Common myeloid progenitor, CD34-positive (primary cell): ENCODE results near the gene CYB5RL.

Source experiments
- CTCF ChIA-PET: fragments of 350-600 bp; sonication (Branson Sonifier 250); formaldehyde crosslinking; loops from one replicate; lab custom pipeline; 2021; ENCODE audit warnings: antibody characterized with exemption; lab: Charles Lee
- POLR2A ChIA-PET: fragments of 350-600 bp; sonication (Branson Sonifier 250); formaldehyde crosslinking; loops from one replicate; lab custom pipeline; 2021; ENCODE audit warnings: antibody characterized with exemption; lab: Charles Lee
- DNase-seq, 3 donors: peaks; one replicate each; pipeline versions ENCODE4 v3.0.0 to v3.0.0-alpha.2; 2013
- H3K27ac ChIP-seq, 2 experiments: 1 replicate in 1 of 2; 2 replicates in 1 of 2; pipeline ENCODE4 v1.7.0; 2013; ENCODE audit warnings: inconsistent platforms in 2 of 2, low read length in 2 of 2, mild to moderate bottlenecking in 2 of 2, low read depth in 1 of 2, moderate library complexity in 1 of 2; ENCODE audit not compliant: severe bottlenecking in 2 of 2, insufficient read depth in 1 of 2, poor library complexity in 1 of 2
- H3K27me3 ChIP-seq, 5 experiments: replicated peaks in 2 of 5; 1 replicate in 3 of 5; 2 replicates in 2 of 5; pipeline versions ENCODE4 v1.6.1 to v1.7.0; 2013; ENCODE audit warnings: low read length in 4 of 5, mild to moderate bottlenecking in 2 of 5, moderate library complexity in 2 of 5, inconsistent platforms in 1 of 5; ENCODE audit not compliant: insufficient read depth in 5 of 5, control insufficient read depth in 4 of 5
- H3K36me3 ChIP-seq, 4 experiments: 1 replicate in 2 of 4; 2 replicates in 2 of 4; pipeline versions ENCODE4 v1.6.1 to v1.7.0; 2013; ENCODE audit warnings: low read length in 3 of 4, control low read depth in 1 of 4, mild to moderate bottlenecking in 1 of 4; ENCODE audit not compliant: control insufficient read depth in 4 of 4, insufficient read depth in 4 of 4
- H3K4me1 ChIP-seq, 4 experiments: 1 replicate in 3 of 4; 2 replicates in 1 of 4; pipeline versions ENCODE4 v1.6.1 to v1.7.1; 2013; ENCODE audit warnings: low read length in 3 of 4, mild to moderate bottlenecking in 3 of 4, control low read depth in 1 of 4, inconsistent platforms in 1 of 4, moderate library complexity in 1 of 4; ENCODE audit not compliant: control insufficient read depth in 4 of 4, insufficient read depth in 4 of 4; ENCODE audit errors: control extremely low read depth in 1 of 4
- H3K4me3 ChIP-seq, 7 experiments: 1 replicate in 4 of 7; 2 replicates in 3 of 7; pipeline versions ENCODE4 v1.5.1 to v1.7.0; 2013; ENCODE audit warnings: mild to moderate bottlenecking in 7 of 7, low read length in 6 of 7, moderate library complexity in 6 of 7, inconsistent platforms in 2 of 7, low read depth in 2 of 7, control low read depth in 1 of 7; ENCODE audit not compliant: insufficient read depth in 4 of 7, control insufficient read depth in 1 of 7; ENCODE audit errors: extremely low read depth in 1 of 7
- H3K9me3 ChIP-seq, 5 experiments: 1 replicate in 4 of 5; 2 replicates in 1 of 5; pipeline versions ENCODE4 v1.6.1 to v1.7.1; 2013; ENCODE audit warnings: low read length in 4 of 5, mild to moderate bottlenecking in 2 of 5, inconsistent platforms in 1 of 5, low read depth in 1 of 5, moderate library complexity in 1 of 5; ENCODE audit not compliant: control insufficient read depth in 4 of 5, insufficient read depth in 2 of 5; ENCODE audit errors: control extremely low read depth in 1 of 5
- WGBS: methylation state at CpG from one replicate; pipeline ENCODE4 v1.1.5; 2013; ENCODE audit not compliant: insufficient coverage; 5-methylcytosine and 5-hydroxymethylcytosine counted together

Gene CYB5RL

DNA sequence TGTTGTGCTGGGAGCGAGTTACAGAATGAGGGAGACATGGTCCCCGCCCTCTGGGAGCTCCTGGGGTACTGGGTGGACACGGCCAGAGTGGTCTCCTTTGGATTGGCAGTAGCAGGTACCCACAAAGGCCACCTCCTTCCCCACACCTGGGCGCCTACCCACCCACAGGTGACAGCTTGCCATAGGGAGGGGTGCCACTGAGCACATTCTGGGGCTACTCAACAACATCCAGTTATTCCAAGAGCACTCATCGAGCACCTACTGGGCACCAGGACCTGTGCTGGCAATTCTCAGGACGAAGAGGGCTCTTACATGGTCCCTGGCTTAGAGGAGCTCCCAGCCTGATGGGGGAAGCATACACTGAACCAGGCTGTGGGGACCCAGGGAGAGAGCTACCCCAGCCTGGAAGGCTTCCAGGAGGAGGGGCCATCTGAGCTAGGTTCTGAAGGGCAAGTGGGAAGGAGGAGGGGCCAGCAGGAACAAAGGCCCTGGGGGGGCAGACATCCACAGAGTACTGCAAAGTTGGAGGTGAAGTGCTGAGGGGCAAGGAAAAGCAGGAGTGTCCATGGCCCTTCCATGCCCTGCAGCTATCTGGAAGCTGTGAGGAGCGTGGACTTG lies 22.1 kb upstream of the CYB5RL start:
- H3K9me3 ChIP-seq = no peaks in the 10 kb centered on the region
- H3K36me3 ChIP-seq = peaks cover 2 to 50% (median 31%) of the 10 kb centered on the region in 4 experiments
- DNase-seq = no peak
- CTCF ChIA-PET = interaction anchor here (1.0 to 1.6 kb wide), 2 partner anchors 152 to 268 kb away, joined by 3 read pairs; no protein-coding TSS in a partner anchor
- WGBS = 96% methylated on average over 4 of the region's 7 CpGs
- no peaks in the 10 kb centered on the region for H3K27me3 ChIP-seq
- H3K4me3 ChIP-seq = no peak overlapping the region
- H3K27ac ChIP-seq = no peak overlapping the region
- POLR2A ChIA-PET = no interaction called here
- peaks cover 0 to 35% (median 23%) of the 10 kb centered on the region in 4 experiments for H3K4me1 ChIP-seq

GRCh38 chr1:54221113-54221834 lies 21.4 kb upstream of the CYB5RL start:
- Histone ChIP-seq H3K27me3 (no peaks in the 10 kb centered on the region), H3K9me3 (no peaks in the 10 kb centered on the region), H3K4me1 (peaks cover 0 to 35% (median 23%) of the 10 kb centered on the region in 4 experiments), H3K4me3 (peak overlapping the region in 1 of 7 experiments; percentile 21), H3K27ac (no peak overlapping the region), H3K36me3 (peaks cover 7 to 55% (median 37%) of the 10 kb centered on the region in 4 experiments)
- 83% methylated on average over 11 of the region's 12 CpGs for WGBS
- POLR2A ChIA-PET = no interaction called here
- DNase-seq = peak in 1 of 3 donors; percentile 12
- CTCF ChIA-PET = interaction anchor here (1.0 kb wide), 1 partner anchor 269 kb away, joined by 3 read pairs; no protein-coding TSS in a partner anchor

GRCh38 chr1:54220004-54220811 lies 20.4 kb upstream of the CYB5RL start:
- peak overlapping the region in 1 of 2 experiments; percentile 50 for H3K27ac ChIP-seq
- POLR2A ChIA-PET = no interaction called here
- 51% methylated on average over 16 of the region's 18 CpGs for WGBS

DNA sequence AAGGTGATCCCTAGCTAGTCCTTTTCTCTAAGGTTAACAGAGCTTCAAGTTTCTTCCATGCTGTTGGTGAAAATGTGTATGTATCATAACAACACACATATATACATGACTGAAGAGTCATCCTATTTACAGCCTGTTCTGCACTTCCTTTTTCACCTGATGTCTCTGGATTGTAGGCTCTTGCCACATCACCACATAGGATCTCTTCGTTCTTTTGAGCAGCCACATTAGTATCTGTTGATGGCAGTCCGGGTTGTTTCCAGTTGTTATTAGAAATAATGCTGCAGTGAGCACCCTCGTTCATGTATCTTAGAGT lies 19.8 kb upstream of the CYB5RL start:
- Histone ChIP-seq H3K4me3 (no peak overlapping the region), H3K36me3 (peaks cover 16 to 57% (median 43%) of the 10 kb centered on the region in 4 experiments), H3K27ac (peak overlapping the region in 1 of 2 experiments; percentile 50), H3K9me3 (no peaks in the 10 kb centered on the region), H3K27me3 (no peaks in the 10 kb centered on the region), H3K4me1 (peaks cover 0 to 35% (median 23%) of the 10 kb centered on the region in 4 experiments)
- ChIA-PET CTCF (interaction anchor here (1.2 kb wide), 1 partner anchor 97 kb away, joined by 3 read pairs; no protein-coding TSS in a partner anchor), POLR2A (no interaction called here)
- 97% methylated on average over 3 of the region's 3 CpGs for WGBS
- no peak for DNase-seq

More at GRCh38 chr1:54220004-54220811, 20.4 kb upstream of the CYB5RL start:
- peak in 2 of 3 donors; percentile 63 to 69 for DNase-seq
- H3K9me3 ChIP-seq = no peaks in the 10 kb centered on the region
- H3K27me3 ChIP-seq = no peaks in the 10 kb centered on the region
- H3K4me3 ChIP-seq = peak overlapping the region in 3 of 7 experiments; percentile 11 to 21 (median 13)
- H3K36me3 ChIP-seq = peaks cover 14 to 55% (median 38%) of the 10 kb centered on the region in 4 experiments
- H3K4me1 ChIP-seq = peaks cover 0 to 35% (median 23%) of the 10 kb centered on the region in 4 experiments
- CTCF ChIA-PET = no interaction called here

DNA sequence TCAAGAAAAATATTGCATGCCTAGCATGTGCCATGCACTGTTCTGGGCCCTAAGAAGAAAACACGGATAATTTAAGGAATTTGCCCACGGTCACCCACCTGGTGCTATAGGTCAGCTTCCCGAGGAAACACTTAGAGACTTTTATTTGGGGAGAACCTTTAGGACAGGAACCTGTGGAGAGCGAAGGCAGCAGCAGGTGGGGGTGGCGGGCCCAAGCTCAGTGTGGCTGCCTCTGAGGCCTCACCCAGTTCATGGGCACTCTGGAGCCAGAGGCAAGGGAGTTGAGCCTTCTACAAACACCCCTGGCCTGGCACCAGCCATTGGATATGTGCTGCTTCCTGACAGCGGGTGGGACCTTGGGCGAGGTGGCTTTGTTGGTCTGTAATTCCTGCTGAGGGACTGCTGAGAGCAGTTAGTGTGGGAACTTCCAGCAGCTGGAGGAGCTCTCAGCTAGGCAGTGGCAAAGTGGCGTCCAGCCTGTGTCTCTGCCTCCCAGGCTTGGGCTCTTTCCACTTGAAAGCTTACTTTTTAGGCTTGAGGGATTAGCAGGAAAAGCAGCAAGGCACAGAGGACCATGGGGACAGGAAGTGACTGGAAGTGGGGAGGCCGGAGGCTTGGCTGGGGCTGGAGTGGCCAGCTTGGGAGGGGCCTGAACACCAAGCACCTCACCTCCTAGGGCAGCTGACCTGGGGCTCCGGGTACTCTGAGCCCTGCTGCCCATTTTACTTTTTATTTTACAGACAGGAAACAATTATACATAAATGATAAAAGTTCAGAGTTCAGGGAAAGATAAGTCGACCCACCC lies 19.3 kb upstream of the CYB5RL start:
- ChIA-PET POLR2A (no interaction called here), CTCF (interaction anchor here (1.2 kb wide), 1 partner anchor 96 kb away, joined by 3 read pairs; no protein-coding TSS in a partner anchor)
- H3K27me3 ChIP-seq = no peaks in the 10 kb centered on the region
- 93% methylated on average over 8 of the region's 11 CpGs for WGBS
- peaks cover 20 to 63% (median 45%) of the 10 kb centered on the region in 4 experiments for H3K36me3 ChIP-seq
- no peak overlapping the region for H3K4me3 ChIP-seq
- H3K27ac ChIP-seq = peak overlapping the region in 1 of 2 experiments; percentile 62
- peaks cover 0 to 35% (median 23%) of the 10 kb centered on the region in 4 experiments for H3K4me1 ChIP-seq
- H3K9me3 ChIP-seq = no peaks in the 10 kb centered on the region
- DNase-seq = no peak

- Histone ChIP-seq H3K9me3 (no peaks in the 10 kb centered on the region), H3K4me3 (no peak overlapping the region), H3K4me1 (peaks cover 0 to 7% (median 5%) of the 10 kb centered on the region in 4 experiments), H3K36me3 (peaks cover 24 to 88% (median 70%) of the 10 kb centered on the region in 4 experiments), H3K27me3 (no peaks in the 10 kb centered on the region), H3K27ac (no peak overlapping the region)
- no peak for DNase-seq
- WGBS = 100% methylated on average over 9 of the region's 9 CpGs
- CTCF ChIA-PET = no interaction called here
- POLR2A ChIA-PET = no interaction called here
Measured at GRCh38 chr1:54215523-54215922, 15.7 kb upstream of the CYB5RL start.
